HG03135 (cell line): ENCODE data around the gene TCF7L2.

Experiments used
- ATAC-seq: cut with Tn5 transposase; IDR thresholded peaks from one replicate; pipeline ENCODE4 v1.9.1; 2021; ENCODE audit warnings: mild to moderate bottlenecking, moderate library complexity; ENCODE audit not compliant: unreplicated experiment

TCF7L2 gene

GRCh38 chr10:113115556-113115955 lies 165.5 kb downstream of the TCF7L2 start:
- ATAC-seq: no peak

GRCh38 chr10:113118882-113119281 lies 168.8 kb downstream of the TCF7L2 start:
- ATAC-seq: no peak

- no peak for ATAC-seq
Observed at GRCh38 chr10:113119801-113120200, 169.8 kb downstream of the TCF7L2 start.

- ATAC-seq: no peak
Observed at GRCh38 chr10:113121153-113121552, 171.1 kb downstream of the TCF7L2 start.

- ATAC-seq: no peak
Observed at GRCh38 chr10:113122947-113123346, 172.9 kb downstream of the TCF7L2 start.

- ATAC-seq: no peak
Observed at GRCh38 chr10:113124724-113125123, 174.7 kb downstream of the TCF7L2 start.

GRCh38 chr10:113125612-113126011 lies 175.6 kb downstream of the TCF7L2 start:
- ATAC-seq: no peak

- no peak for ATAC-seq
Observed at GRCh38 chr10:113126229-113127201, 176.5 kb downstream of the TCF7L2 start.

- no peak for ATAC-seq
Observed at GRCh38 chr10:113127261-113127900, 177.3 kb downstream of the TCF7L2 start.

GRCh38 chr10:113127901-113128283 lies 177.8 kb downstream of the TCF7L2 start:
- no peak for ATAC-seq

- ATAC-seq: no peak
Observed at GRCh38 chr10:113128450-113129070, 178.5 kb downstream of the TCF7L2 start.

- no peak for ATAC-seq
Observed at GRCh38 chr10:113129117-113129516, 179.1 kb downstream of the TCF7L2 start.

GRCh38 chr10:113130014-113130641 lies 180.1 kb downstream of the TCF7L2 start:
- no peak for ATAC-seq

GRCh38 chr10:113131613-113132261 lies 181.7 kb downstream of the TCF7L2 start:
- no peak for ATAC-seq

- ATAC-seq: no peak
Observed at GRCh38 chr10:113132591-113133121, 182.6 kb downstream of the TCF7L2 start.

- no peak for ATAC-seq
Observed at GRCh38 chr10:113133497-113134115, 183.6 kb downstream of the TCF7L2 start.

- no peak for ATAC-seq
Observed at GRCh38 chr10:113135025-113135424, 185.0 kb downstream of the TCF7L2 start.

GRCh38 chr10:113137941-113138685 lies 188.1 kb downstream of the TCF7L2 start:
- ATAC-seq: no peak

- ATAC-seq: no peak
Observed at GRCh38 chr10:113138937-113139585, 189.0 kb downstream of the TCF7L2 start.
